Natural killer cell treated with Interleukin-12 subunit alpha and Interleukin-12 subunit beta and Interleukin-15 and Interleukin-18, amount 100 ng/mL, for 72 hours (primary cell): ENCODE results near the gene ZBTB9. TPM values are rescaled to one million over a fixed set of nuclear protein-coding genes. Genes with fewer than 3 reads are reported as not detected.

Experiments
- ATAC-seq, 2 donors: fragments of 150-1000 bp; cut with Tn5 transposase in 1 of 2; sonication (Bioruptor Pico), chemical (Tn5 transposase) in 1 of 2; 2 replicates each; pipeline ENCODE4 v1.10.0; 2021
- DNase-seq: peaks from one replicate; pipeline ENCODE4 v3.0.0; 2022; ENCODE audit warnings: low spot score
- H3K27ac Mint-ChIP-seq, 2 donors: 1 replicate in 1 of 2; 2 replicates in 1 of 2; pipeline ENCODE4 v1.8.0; 2022; ENCODE audit warnings: mixed read lengths in 2 of 2, mild to moderate bottlenecking in 1 of 2, moderate library complexity in 1 of 2
- H3K27me3 Mint-ChIP-seq, 2 donors: 1 replicate in 1 of 2; 2 replicates in 1 of 2; pipeline ENCODE4 v1.8.0; 2022; ENCODE audit warnings: mixed read lengths in 2 of 2
- H3K36me3 Mint-ChIP-seq: one replicate; pipeline ENCODE4 v1.8.0; 2022; ENCODE audit warnings: mixed read lengths
- H3K4me1 Mint-ChIP-seq, 2 donors: 1 replicate in 1 of 2; 2 replicates in 1 of 2; pipeline ENCODE4 v1.8.0; 2022; ENCODE audit warnings: low read depth in 2 of 2, mixed read lengths in 2 of 2, mild to moderate bottlenecking in 1 of 2
- H3K4me3 Mint-ChIP-seq: one replicate; pipeline ENCODE4 v1.8.0; 2022; ENCODE audit warnings: mixed read lengths
- H3K9me3 Mint-ChIP-seq: 2 replicates; pipeline ENCODE4 v1.8.0; 2022; ENCODE audit warnings: mixed read lengths
- total RNA-seq, 2 donors: library from RNA; stranded (reverse); gene quantifications; one replicate each; pipeline ENCODE4 v1.2.3, GENCODE V29; 2022

ZBTB9 gene
- total RNA-seq: 10 to 100 TPM; 10.9 to 25.4 TPM

- H3K9me3 Mint-ChIP-seq: no peaks in the 10 kb centered on the region
- H3K36me3 Mint-ChIP-seq: no peaks in the 10 kb centered on the region
- ATAC-seq (peak; percentile 100), DNase-seq (peak; percentile 98)
- H3K27ac Mint-ChIP-seq: peak within 1 kb of the TSS; percentile 80 to 94
- peak within 1 kb of the TSS; percentile 93 for H3K4me3 Mint-ChIP-seq
- peaks cover 20 to 37% of the 10 kb centered on the region in 2 donors for H3K4me1 Mint-ChIP-seq
- no peaks in the 10 kb centered on the region for H3K27me3 Mint-ChIP-seq
Measured at GRCh38 chr6:33454009-33454946, at the start of gene ZBTB9. Gene ZBTB9 (plus strand): TSS chr6:33454576. CDS start chr6:33455101, 525 bp downstream.

GRCh38 chr6:33404884-33405283 lies 49.5 kb upstream of the ZBTB9 start:
- Mint-ChIP-seq H3K9me3 (no peaks in the 10 kb centered on the region), H3K36me3 (peaks cover 8% of the 10 kb centered on the region), H3K27me3 (no peaks in the 10 kb centered on the region), H3K4me1 (peaks cover 12 to 27% of the 10 kb centered on the region in 2 donors), H3K27ac (no peak overlapping the region), H3K4me3 (no peak overlapping the region)
- DNase-seq: no peak
- ATAC-seq: no peak

- H3K4me3 Mint-ChIP-seq: no peak overlapping the region
- ATAC-seq: no peak
- H3K9me3 Mint-ChIP-seq: no peaks in the 10 kb centered on the region
- H3K27me3 Mint-ChIP-seq: no peaks in the 10 kb centered on the region
- no peak for DNase-seq
- H3K27ac Mint-ChIP-seq: no peak overlapping the region
- H3K36me3 Mint-ChIP-seq: peaks cover 8% of the 10 kb centered on the region
- H3K4me1 Mint-ChIP-seq: peaks cover 15 to 30% of the 10 kb centered on the region in 2 donors
Measured at GRCh38 chr6:33405386-33405940, 48.9 kb upstream of the ZBTB9 start.

GRCh38 chr6:33406126-33406525 lies 48.2 kb upstream of the ZBTB9 start:
- peaks cover 8% of the 10 kb centered on the region for H3K36me3 Mint-ChIP-seq
- DNase-seq (no peak), ATAC-seq (no peak)
- H3K9me3 Mint-ChIP-seq: no peaks in the 10 kb centered on the region
- no peaks in the 10 kb centered on the region for H3K27me3 Mint-ChIP-seq
- no peak overlapping the region for H3K4me3 Mint-ChIP-seq
- peaks cover 15 to 30% of the 10 kb centered on the region in 2 donors for H3K4me1 Mint-ChIP-seq
- H3K27ac Mint-ChIP-seq: no peak overlapping the region

- peaks cover 8% of the 10 kb centered on the region for H3K36me3 Mint-ChIP-seq
- no peak for DNase-seq
Measured at GRCh38 chr6:33407132-33407718, 47.2 kb upstream of the ZBTB9 start.

GRCh38 chr6:33410050-33410710 lies 44.2 kb upstream of the ZBTB9 start:
- peaks cover 6% of the 10 kb centered on the region for H3K36me3 Mint-ChIP-seq
- H3K4me3 Mint-ChIP-seq: peak overlapping the region; percentile 88
- ATAC-seq (peak; percentile 90 to 92), DNase-seq (peak; percentile 100)
- peaks cover 37 to 40% of the 10 kb centered on the region in 2 donors for H3K4me1 Mint-ChIP-seq
- H3K27me3 Mint-ChIP-seq: no peaks in the 10 kb centered on the region
- H3K9me3 Mint-ChIP-seq: no peaks in the 10 kb centered on the region
- H3K27ac Mint-ChIP-seq: peak overlapping the region; percentile 89 to 94

More at GRCh38 chr6:33407132-33407718, 47.2 kb upstream of the ZBTB9 start:
- H3K4me3 Mint-ChIP-seq: no peak overlapping the region
- H3K9me3 Mint-ChIP-seq: no peaks in the 10 kb centered on the region
- peak overlapping the region in 1 of 2 donors; percentile 53 for H3K27ac Mint-ChIP-seq
- H3K27me3 Mint-ChIP-seq: no peaks in the 10 kb centered on the region
- peaks cover 20 to 31% of the 10 kb centered on the region in 2 donors for H3K4me1 Mint-ChIP-seq
- no peak for ATAC-seq

- peak; percentile 69 to 77 for ATAC-seq
- no peaks in the 10 kb centered on the region for H3K27me3 Mint-ChIP-seq
- peaks cover 13% of the 10 kb centered on the region for H3K36me3 Mint-ChIP-seq
- H3K9me3 Mint-ChIP-seq: no peaks in the 10 kb centered on the region
- peaks cover 40 to 45% of the 10 kb centered on the region in 2 donors for H3K4me1 Mint-ChIP-seq
- H3K4me3 Mint-ChIP-seq: peak within 1 kb of the TSS; percentile 88
- DNase-seq: peak; percentile 87
- peak within 1 kb of the TSS; percentile 89 to 94 for H3K27ac Mint-ChIP-seq
Measured at GRCh38 chr6:33410711-33411631, 43.4 kb upstream of the ZBTB9 start, which contains the start of gene PHF1. Gene PHF1 (plus strand): TSS chr6:33411014. CDS start chr6:33412264, 1,250 bp downstream.

- Mint-ChIP-seq H3K36me3 (peaks cover 13% of the 10 kb centered on the region), H3K4me3 (peak overlapping the region; percentile 88), H3K27me3 (no peaks in the 10 kb centered on the region), H3K27ac (peak overlapping the region; percentile 73 to 89), H3K9me3 (no peaks in the 10 kb centered on the region), H3K4me1 (peaks cover 43 to 51% of the 10 kb centered on the region in 2 donors)
- no peak for ATAC-seq
- no peak for DNase-seq
Measured at GRCh38 chr6:33411632-33412005, 42.8 kb upstream of the ZBTB9 start.

- no peaks in the 10 kb centered on the region for H3K9me3 Mint-ChIP-seq
- peak overlapping the region; percentile 29 to 89 for H3K27ac Mint-ChIP-seq
- H3K4me1 Mint-ChIP-seq: peaks cover 51 to 59% of the 10 kb centered on the region in 2 donors
- DNase-seq (no peak), ATAC-seq (no peak)
- H3K4me3 Mint-ChIP-seq: peak overlapping the region; percentile 88
- no peaks in the 10 kb centered on the region for H3K27me3 Mint-ChIP-seq
- H3K36me3 Mint-ChIP-seq: peaks cover 13% of the 10 kb centered on the region
Measured at GRCh38 chr6:33412140-33413009, 42.0 kb upstream of the ZBTB9 start.

GRCh38 chr6:33413241-33414120 lies 40.9 kb upstream of the ZBTB9 start:
- ATAC-seq (no peak), DNase-seq (no peak)
- peaks cover 57 to 64% of the 10 kb centered on the region in 2 donors for H3K4me1 Mint-ChIP-seq
- H3K27me3 Mint-ChIP-seq: no peaks in the 10 kb centered on the region
- no peaks in the 10 kb centered on the region for H3K9me3 Mint-ChIP-seq
- peak overlapping the region; percentile 75 for H3K4me3 Mint-ChIP-seq
- H3K36me3 Mint-ChIP-seq: peaks cover 13% of the 10 kb centered on the region
- peak overlapping the region; percentile 29 to 89 for H3K27ac Mint-ChIP-seq

- peaks cover 62 to 69% of the 10 kb centered on the region in 2 donors for H3K4me1 Mint-ChIP-seq
- no peaks in the 10 kb centered on the region for H3K27me3 Mint-ChIP-seq
- H3K9me3 Mint-ChIP-seq: no peaks in the 10 kb centered on the region
- peak overlapping the region; percentile 100 for H3K27ac Mint-ChIP-seq
- no peak overlapping the region for H3K4me3 Mint-ChIP-seq
- ATAC-seq (no peak), DNase-seq (no peak)
- H3K36me3 Mint-ChIP-seq: peaks cover 13% of the 10 kb centered on the region
Measured at GRCh38 chr6:33414592-33415271, 39.6 kb upstream of the ZBTB9 start.
